ENCODE measurements around the gene AEBP1.

AEBP1 gene

DNA sequence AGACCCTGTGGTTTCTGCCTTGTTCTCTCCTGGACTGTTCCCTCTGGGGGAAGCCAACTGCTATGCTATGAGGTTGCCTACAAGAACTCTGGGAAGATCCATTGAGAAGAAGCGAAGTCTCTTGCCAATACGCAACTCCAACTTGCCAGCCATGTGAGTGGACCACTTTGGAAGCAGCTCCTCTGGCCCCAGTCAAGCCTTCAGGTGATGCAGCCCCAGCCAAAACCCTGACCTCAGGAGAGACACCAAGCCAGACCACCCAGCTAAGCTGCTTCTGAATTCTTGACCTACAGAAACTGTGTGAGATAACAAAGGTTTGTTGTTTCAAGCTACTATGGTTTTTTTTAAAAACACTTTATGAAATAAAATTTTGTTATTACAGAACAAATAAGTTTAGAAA, 57.2 kb downstream of the AEBP1 start:
- Mint-ChIP-seq H3K27me3 (no peaks in the 10 kb centered on the region), H3K27ac (no peak overlapping the region), H3K36me3 (ENCODE audit: low read depth) (no peaks in the 10 kb centered on the region), H3K4me1 (no peaks in the 10 kb centered on the region), H3K9me3 (no peaks in the 10 kb centered on the region), H3K4me3 (no peak overlapping the region)
- no peak for ATAC-seq
- no peak for DNase-seq

GRCh38 chr7:44162179-44162578, 58.0 kb downstream of the AEBP1 start:
- ATAC-seq (no peak), DNase-seq (no peak)
- H3K27ac Mint-ChIP-seq: no peak overlapping the region
- no peaks in the 10 kb centered on the region for H3K36me3 Mint-ChIP-seq (ENCODE audit: low read depth)
- H3K27me3 Mint-ChIP-seq: no peaks in the 10 kb centered on the region
- H3K9me3 Mint-ChIP-seq: no peaks in the 10 kb centered on the region
- no peaks in the 10 kb centered on the region for H3K4me1 Mint-ChIP-seq
- H3K4me3 Mint-ChIP-seq: no peak overlapping the region

GRCh38 chr7:44162785-44163395, 58.7 kb downstream of the AEBP1 start:
- no peaks in the 10 kb centered on the region for H3K27me3 Mint-ChIP-seq
- H3K9me3 Mint-ChIP-seq: no peaks in the 10 kb centered on the region
- ATAC-seq: no peak
- no peaks in the 10 kb centered on the region for H3K36me3 Mint-ChIP-seq (ENCODE audit: low read depth)
- peaks cover 6% of the 10 kb centered on the region for H3K4me1 Mint-ChIP-seq
- H3K4me3 Mint-ChIP-seq: no peak overlapping the region
- H3K27ac Mint-ChIP-seq: no peak overlapping the region
- no peak for DNase-seq

DNA sequence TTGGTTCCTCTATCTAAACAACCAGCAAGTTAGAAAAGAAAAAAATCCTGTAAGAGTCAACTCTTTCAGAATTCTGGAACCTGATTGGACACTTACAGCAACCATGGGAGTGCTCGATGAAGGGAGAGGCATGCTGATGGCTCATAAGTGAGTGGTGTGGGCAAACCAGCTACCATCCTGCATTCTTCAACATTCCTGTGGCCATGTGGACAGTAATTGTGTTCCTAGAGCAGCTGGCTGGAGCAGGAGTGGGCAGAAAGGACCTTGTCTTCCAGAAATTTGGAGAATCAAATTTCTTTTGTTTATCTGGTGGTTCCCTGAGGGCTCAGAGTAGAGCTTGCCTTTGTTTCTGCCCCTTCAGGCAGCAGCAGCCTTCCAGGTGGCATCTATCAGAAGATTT, 59.4 kb downstream of the AEBP1 start:
- Mint-ChIP-seq H3K27ac (no peak overlapping the region), H3K27me3 (no peaks in the 10 kb centered on the region), H3K9me3 (no peaks in the 10 kb centered on the region), H3K4me3 (no peak overlapping the region), H3K36me3 (ENCODE audit: low read depth) (no peaks in the 10 kb centered on the region), H3K4me1 (peaks cover 6% of the 10 kb centered on the region)
- ATAC-seq (no peak), DNase-seq (no peak)
